Activated T-helper 1 cell treated with anti-CD3 and anti-CD28 coated beads, Interleukin-12 subunit alpha, Interleukin-12 subunit beta, Interleukin-2, Interleukin-4 antibody, amounts not matched to agents 30 ng/mL and 10 ng/mL and 1 ng/mL, durations not matched to agents 14 hours and 24 hours and 36 hours (primary cell): ENCODE data around the gene MDC1. TPM values are rescaled to one million over a fixed set of nuclear protein-coding genes. Genes with fewer than 3 reads are reported as not detected.
"Not testable (repeated sequence)": the region's sequence is repeated elsewhere in the genome, so short reads cannot be mapped to it uniquely, and the experiment has no call there.

Experiments
- DNase-seq: peaks from one replicate; pipeline ENCODE4 v3.0.0; 2021; ENCODE audit warnings: low spot score
- H3K27ac Mint-ChIP-seq: one replicate; pipeline ENCODE4 v1.8.0; 2021; ENCODE audit warnings: mild to moderate bottlenecking, mixed read lengths
- H3K27me3 Mint-ChIP-seq: one replicate; pipeline ENCODE4 v1.8.0; 2022; ENCODE audit warnings: mild to moderate bottlenecking, moderate library complexity, mixed read lengths; ENCODE audit not compliant: insufficient read depth
- H3K36me3 Mint-ChIP-seq: one replicate; pipeline ENCODE4 v1.8.0; 2021; ENCODE audit warnings: low read depth, mixed read lengths
- H3K4me1 Mint-ChIP-seq: one replicate; pipeline ENCODE4 v1.8.0; 2021; ENCODE audit warnings: low read depth, mixed read lengths
- H3K4me3 Mint-ChIP-seq: one replicate; pipeline ENCODE4 v1.8.0; 2021; ENCODE audit warnings: mild to moderate bottlenecking, moderate library complexity, mixed read lengths
- H3K9me3 Mint-ChIP-seq: one replicate; pipeline ENCODE4 v1.8.0; 2021; ENCODE audit warnings: mixed read lengths
- intact Hi-C: fragments of 100-400 bp; cut with micrococcal nuclease; formaldehyde crosslinking; loops from one replicate; pipeline ENCODE4 v1.15.1; 2024
- total RNA-seq: library from RNA; stranded (reverse); gene quantifications from 2 replicates; pipeline ENCODE4 v1.2.3, GENCODE V29; 2022

MDC1 gene
- total RNA-seq, 1 donor from 2014 or later = 93.7 TPM

DNA sequence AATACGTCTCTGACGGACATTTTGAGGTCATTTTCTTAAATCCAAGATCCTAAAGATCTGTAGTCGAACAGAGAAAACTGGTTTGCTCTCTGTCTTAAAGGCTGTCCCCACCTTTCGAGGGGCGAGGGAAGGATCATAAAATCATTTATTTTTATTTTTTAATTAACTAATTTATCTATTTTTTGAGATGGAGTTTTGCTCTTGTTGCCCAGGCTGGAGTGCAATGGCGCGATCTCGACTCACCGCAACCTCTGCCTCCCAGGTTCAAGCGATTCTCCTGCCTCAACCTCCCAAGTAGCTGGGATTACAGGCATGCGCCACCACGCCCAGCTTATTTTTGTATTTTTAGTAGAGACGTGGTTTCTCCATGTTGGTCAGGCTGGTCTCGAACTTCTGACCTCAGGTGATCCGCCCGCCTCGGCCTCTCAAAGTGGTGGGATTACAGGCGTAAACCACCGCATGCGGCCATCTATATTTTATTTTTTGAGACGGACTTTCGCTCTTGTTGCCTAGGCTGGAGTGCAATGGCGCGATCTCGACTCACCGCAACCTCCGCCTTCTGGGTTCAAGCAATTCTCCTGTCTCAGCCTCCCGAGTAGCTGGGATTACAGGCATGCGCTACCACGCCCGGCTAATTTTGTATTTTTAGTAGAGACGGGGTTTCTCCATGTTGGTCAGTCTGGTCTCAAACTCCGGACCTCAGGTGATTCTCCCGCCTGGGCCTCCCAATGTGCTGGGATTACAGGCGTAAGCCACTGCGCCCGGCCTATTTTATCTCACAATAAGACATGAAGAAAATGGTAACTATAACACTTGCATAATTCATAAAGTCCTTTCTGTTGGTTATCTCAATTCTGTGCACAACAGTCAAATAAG is 1.0 kb upstream of the MDC1 start:
- not testable (repeated sequence) for H3K9me3 Mint-ChIP-seq, DNase-seq, H3K27me3 Mint-ChIP-seq
- intact Hi-C loops = loop anchor here (1.0 to 10.0 kb wide), 13 partner anchors 24 to 934 kb away; partner anchors contain the start of genes ATAT1, BAG6, C6orf136 and DHX16
- peak overlapping the region; percentile 95 for H3K4me3 Mint-ChIP-seq
- peaks cover 50% of the 10 kb centered on the region for H3K4me1 Mint-ChIP-seq
- peaks cover 51% of the 10 kb centered on the region for H3K36me3 Mint-ChIP-seq
- peak overlapping the region; percentile 99 for H3K27ac Mint-ChIP-seq

DNA sequence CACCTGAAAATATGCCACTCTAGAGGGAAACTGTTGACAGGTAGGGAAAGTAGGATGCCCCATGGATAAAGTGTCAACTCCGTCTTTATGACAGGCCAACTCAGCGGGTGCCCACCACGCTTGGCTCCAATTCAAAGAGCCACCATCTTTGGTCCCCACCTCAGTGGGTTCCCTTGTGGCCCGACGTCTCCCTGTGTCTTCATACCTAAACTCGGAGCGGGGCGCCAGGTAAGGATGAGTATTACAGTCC is 277 bp downstream of the MDC1 start:
- peaks cover 56% of the 10 kb centered on the region for H3K4me1 Mint-ChIP-seq
- H3K4me3 Mint-ChIP-seq = peak overlapping the region; percentile 91
- intact Hi-C loops = loop anchor here (1.0 to 10.0 kb wide), 13 partner anchors 25 to 935 kb away; partner anchors contain the start of genes ATAT1, BAG6, C6orf136 and DHX16
- H3K27me3 Mint-ChIP-seq = no peaks in the 10 kb centered on the region
- peak overlapping the region; percentile 99 for H3K27ac Mint-ChIP-seq
- DNase-seq = no peak
- H3K36me3 Mint-ChIP-seq = peaks cover 50% of the 10 kb centered on the region
- H3K9me3 Mint-ChIP-seq = no peaks in the 10 kb centered on the region

DNA sequence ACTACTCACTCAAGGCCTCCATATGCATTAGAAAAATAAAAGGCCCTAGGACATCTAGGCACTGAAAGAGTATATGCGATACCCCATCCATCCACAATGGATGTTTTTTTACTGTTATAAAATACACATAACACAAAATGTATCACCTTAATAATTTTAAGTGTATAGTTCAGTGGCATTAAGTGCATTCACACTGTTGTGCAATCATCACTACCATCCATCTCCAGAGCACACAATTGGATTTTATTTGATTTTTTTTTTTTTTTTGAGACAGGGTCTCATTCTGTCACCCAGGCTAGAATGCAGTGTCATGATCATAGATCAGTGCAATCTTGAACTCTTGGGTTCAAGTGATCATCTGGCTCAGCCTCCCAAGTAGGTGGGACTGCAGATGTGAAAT is 2.8 kb downstream of the MDC1 start:
- peaks cover 63% of the 10 kb centered on the region for H3K4me1 Mint-ChIP-seq
- intact Hi-C loops = loop anchor here (10.0 kb wide), 2 partner anchors 481 to 789 kb away; no protein-coding TSS in a partner anchor
- peaks cover 56% of the 10 kb centered on the region for H3K36me3 Mint-ChIP-seq
- H3K27ac Mint-ChIP-seq = no peak overlapping the region
- no peak overlapping the region for H3K4me3 Mint-ChIP-seq
- no peak for DNase-seq
- H3K9me3 Mint-ChIP-seq = no peaks in the 10 kb centered on the region
- H3K27me3 Mint-ChIP-seq = no peaks in the 10 kb centered on the region

DNA sequence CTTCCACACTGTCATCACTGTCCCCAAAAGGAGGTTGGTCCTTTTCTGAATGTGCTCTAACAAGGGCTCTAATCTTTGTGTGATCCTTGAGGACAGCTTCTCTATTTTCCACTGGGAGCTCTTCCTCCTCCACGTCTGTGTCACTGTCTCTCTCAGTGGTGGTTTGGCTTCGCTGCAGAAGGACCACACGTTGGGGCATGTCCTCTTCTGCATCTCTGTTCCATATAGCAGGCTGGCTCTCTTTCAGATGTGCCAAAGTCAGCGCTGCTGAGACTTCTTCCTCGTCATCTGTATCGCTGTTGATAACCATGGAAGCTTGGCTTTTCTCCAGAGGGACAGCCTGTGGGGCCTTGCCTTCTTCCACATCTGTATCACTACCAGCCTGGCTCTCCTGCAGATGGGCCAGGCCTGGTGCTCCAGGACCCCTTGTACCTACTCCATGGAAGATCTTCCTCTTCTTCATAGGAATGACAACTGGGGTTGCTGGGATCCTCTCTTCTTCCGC is 4.6 kb downstream of the MDC1 start:
- Mint-ChIP-seq H3K36me3 (peaks cover 63% of the 10 kb centered on the region), H3K27ac (peak overlapping the region; percentile 59), H3K4me3 (peak overlapping the region; percentile 38), H3K27me3 (no peaks in the 10 kb centered on the region), H3K9me3 (no peaks in the 10 kb centered on the region), H3K4me1 (peaks cover 63% of the 10 kb centered on the region)
- intact Hi-C loops = loop anchor here (10.0 kb wide), 2 partner anchors 482 to 788 kb away; no protein-coding TSS in a partner anchor
- no peak for DNase-seq

DNA sequence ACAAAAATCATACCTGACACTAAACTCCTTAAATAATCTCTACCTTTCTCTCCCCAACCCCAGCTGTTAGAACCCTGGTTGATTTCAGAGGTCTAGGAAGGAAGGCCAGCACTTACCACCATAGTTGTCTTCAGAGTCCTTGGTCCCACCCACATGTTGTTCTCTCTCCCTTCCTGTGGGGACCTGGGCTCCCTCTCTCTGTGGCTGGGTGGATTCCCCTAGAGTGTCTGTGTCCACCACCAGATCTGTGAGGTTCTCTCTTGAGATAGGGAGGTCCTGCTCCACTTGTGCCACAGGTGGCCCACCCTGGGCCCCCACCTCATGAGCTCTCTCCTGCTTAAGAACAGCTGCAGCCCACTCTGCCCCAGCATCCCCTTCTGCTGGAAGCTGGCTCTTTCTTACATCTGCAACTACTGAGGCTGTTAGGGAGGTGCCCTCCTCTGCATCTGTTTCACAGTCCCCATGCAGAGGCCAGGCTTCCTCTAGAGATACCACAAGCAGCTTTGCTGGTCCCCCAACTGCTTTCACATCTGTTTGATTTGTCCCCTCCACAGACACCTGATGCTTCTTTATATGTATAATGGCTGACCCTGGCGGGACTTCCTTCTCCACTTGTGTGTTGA is 5.2 kb downstream of the MDC1 start:
- intact Hi-C loops = loop anchor here (10.0 kb wide), 2 partner anchors 483 to 787 kb away; no protein-coding TSS in a partner anchor
- peak overlapping the region; percentile 38 for H3K4me3 Mint-ChIP-seq

DNA sequence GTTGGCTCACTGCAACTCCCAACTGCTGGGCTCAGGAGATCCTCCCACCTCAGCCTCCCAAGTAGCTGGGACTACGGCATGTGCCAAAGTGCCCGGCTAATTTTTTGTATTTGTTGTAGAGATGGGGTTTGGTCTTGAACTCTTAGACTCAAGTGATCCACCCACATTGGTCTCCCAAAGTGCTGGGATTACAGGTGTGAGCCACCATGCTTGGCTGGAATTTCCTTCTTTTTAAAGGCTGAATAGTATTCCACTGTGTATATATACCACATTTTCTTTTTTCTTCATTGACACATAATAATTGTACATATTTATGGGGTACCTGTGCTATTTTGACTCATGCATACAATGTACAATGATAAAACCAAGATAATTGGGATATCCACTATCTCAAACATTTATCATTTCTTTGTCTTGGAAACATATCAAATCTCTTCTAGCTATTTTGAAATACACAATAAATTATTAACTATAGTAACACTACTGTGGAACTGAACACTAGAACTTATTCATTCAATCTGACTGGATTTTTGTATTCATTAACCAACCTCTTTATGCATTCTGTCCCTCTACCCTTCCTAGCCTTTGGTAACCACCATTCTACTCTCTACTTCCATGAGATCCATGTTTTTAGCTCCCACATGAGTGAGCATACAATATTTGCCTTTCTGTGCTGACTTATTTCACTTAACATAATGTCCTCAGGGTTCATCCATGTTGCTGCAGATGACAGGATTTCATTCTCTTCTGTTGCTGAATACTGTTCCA is 7.8 kb downstream of the MDC1 start:
- Mint-ChIP-seq H3K4me3 (no peak overlapping the region), H3K27ac (no peak overlapping the region), H3K36me3 (peaks cover 62% of the 10 kb centered on the region), H3K4me1 (peaks cover 37% of the 10 kb centered on the region), H3K27me3 (no peaks in the 10 kb centered on the region), H3K9me3 (no peaks in the 10 kb centered on the region)
- intact Hi-C loops = no loop called here
- DNase-seq = no peak

More for the DNA sequence above, 5.2 kb downstream of the MDC1 start:
- Mint-ChIP-seq H3K9me3 (no peaks in the 10 kb centered on the region), H3K27ac (peak overlapping the region; percentile 59), H3K36me3 (peaks cover 64% of the 10 kb centered on the region), H3K4me1 (peaks cover 58% of the 10 kb centered on the region), H3K27me3 (no peaks in the 10 kb centered on the region)
- no peak for DNase-seq

DNA sequence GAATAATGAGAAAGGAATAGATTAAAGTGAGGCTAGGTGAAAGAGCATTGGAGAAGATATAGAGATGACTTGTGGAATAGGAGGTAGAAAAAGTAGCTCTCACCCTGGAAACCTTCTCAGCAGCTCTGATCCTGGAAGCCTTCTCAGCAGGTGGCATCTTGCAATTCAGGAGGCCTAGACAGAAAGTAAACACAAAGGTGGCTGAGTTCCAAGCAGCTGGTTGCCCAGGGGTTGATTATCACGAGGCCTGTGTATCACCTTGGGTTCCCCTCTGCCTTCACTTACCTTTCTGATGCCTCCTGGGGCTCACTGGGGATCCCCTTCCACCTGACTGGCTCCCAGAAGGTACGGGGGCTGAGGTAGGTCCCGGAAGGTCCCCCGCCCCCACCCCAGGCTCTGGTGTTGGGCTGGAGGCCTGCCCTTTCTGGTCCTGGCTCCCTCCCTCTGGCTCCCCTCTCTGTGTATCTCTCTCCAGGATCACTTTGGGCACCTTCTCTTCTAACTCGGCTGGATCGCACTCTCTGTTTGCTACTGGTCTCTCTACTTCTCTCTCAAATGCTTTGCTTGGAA is 9.7 kb downstream of the MDC1 start:
- DNase-seq = no peak
- no peak overlapping the region for H3K4me3 Mint-ChIP-seq
- no peaks in the 10 kb centered on the region for H3K27me3 Mint-ChIP-seq
- H3K9me3 Mint-ChIP-seq = no peaks in the 10 kb centered on the region
- peaks cover 25% of the 10 kb centered on the region for H3K4me1 Mint-ChIP-seq
- intact Hi-C loops = no loop called here
- H3K27ac Mint-ChIP-seq = peak overlapping the region; percentile 52
- H3K36me3 Mint-ChIP-seq = peaks cover 63% of the 10 kb centered on the region

DNA sequence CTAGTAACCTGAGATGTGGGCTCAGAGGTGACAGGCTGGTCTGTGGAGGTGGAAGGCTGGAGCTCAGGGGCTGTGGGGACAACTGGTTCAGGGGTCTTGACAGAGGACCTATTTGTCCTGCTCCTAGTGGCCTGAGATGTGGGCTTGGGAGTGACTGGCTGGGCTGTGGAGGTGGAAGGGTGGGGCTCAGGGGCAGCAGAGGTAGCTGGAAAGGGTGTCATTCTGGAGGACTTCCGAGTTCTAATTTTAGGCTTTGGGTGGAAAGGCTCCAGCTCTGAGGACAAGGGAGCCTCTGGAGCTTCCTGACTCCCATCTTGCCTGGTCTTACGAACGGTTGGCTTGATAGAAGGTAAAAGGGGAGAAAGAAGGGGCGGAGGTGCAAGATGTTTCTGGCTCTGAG is 11.5 kb downstream of the MDC1 start:
- DNase-seq = no peak
- Mint-ChIP-seq H3K36me3 (peaks cover 52% of the 10 kb centered on the region), H3K4me3 (no peak overlapping the region), H3K4me1 (peaks cover 8% of the 10 kb centered on the region), H3K27me3 (no peaks in the 10 kb centered on the region), H3K9me3 (no peaks in the 10 kb centered on the region), H3K27ac (no peak overlapping the region)
- intact Hi-C loops = no loop called here

DNA sequence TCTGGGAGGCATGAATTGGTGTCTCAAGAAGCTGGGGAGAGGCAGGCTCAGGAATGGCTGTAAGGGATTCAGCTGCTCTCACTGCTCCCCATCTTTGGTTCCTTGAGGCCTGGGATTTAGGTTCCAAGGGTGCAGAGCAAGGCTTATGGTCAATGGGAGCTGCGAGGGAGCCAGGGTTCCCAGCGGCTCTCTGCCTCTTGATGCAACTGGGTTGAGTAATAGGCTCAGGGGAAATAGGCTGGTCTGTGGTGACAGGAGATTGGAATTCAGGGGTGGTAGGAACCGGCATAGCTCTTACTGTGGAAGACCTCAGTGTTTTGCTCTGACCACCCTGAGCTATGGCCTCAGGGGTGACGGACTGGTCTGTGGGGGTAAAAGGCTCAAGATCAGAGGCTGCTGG is 13.3 kb downstream of the MDC1 start:
- H3K4me1 Mint-ChIP-seq = peaks cover 7% of the 10 kb centered on the region
- no peak overlapping the region for H3K27ac Mint-ChIP-seq
- H3K36me3 Mint-ChIP-seq = peaks cover 49% of the 10 kb centered on the region
- no peak overlapping the region for H3K4me3 Mint-ChIP-seq
- no peaks in the 10 kb centered on the region for H3K9me3 Mint-ChIP-seq
- no peaks in the 10 kb centered on the region for H3K27me3 Mint-ChIP-seq
- no peak for DNase-seq
- intact Hi-C loops = no loop called here

DNA sequence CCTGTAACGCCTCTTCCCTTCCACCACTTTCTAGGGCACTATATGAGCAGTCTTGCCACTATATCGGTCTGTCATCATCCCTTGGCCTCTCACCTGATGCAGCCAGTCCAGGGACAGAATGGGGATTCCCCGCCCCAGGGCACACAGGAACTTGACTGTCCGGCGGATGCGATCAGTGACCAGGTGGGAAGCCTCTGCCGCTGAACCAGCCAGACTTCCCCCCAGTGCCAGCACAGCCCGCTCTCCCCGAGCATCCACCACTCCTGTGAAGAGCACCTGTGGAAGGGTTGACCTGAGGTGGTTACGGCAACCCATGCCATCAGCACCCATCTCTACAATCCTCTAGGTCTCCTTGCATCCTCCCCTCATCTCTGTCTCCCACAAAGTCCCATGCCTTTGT is 14.1 kb downstream of the MDC1 start:
- no peak for DNase-seq
- Mint-ChIP-seq H3K27ac (no peak overlapping the region), H3K27me3 (no peaks in the 10 kb centered on the region), H3K36me3 (peaks cover 46% of the 10 kb centered on the region), H3K9me3 (no peaks in the 10 kb centered on the region), H3K4me3 (no peak overlapping the region), H3K4me1 (peaks cover 5% of the 10 kb centered on the region)
- intact Hi-C loops = no loop called here

DNA sequence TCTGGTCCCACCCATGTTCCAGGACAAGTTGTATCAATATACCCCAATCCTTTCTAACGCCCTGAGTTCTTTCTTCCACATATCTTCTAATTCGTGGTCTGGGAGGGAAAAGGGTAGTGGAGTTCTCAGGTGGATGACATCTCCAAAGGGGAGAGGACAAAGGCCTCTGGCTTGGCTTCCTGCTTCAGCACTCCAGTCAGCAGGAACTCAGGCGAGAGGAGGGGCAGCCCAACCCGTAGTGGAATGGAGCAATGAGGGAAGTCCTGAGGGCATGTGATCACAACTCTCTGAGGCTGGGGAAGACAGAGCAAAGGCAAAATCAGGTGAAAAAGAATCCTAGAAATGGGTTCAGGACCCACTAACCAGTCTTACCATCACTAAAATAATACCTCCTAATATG is 16.7 kb downstream of the MDC1 start:
- no peaks in the 10 kb centered on the region for H3K9me3 Mint-ChIP-seq
- H3K27me3 Mint-ChIP-seq = no peaks in the 10 kb centered on the region
- no peak overlapping the region for H3K4me3 Mint-ChIP-seq

DNA sequence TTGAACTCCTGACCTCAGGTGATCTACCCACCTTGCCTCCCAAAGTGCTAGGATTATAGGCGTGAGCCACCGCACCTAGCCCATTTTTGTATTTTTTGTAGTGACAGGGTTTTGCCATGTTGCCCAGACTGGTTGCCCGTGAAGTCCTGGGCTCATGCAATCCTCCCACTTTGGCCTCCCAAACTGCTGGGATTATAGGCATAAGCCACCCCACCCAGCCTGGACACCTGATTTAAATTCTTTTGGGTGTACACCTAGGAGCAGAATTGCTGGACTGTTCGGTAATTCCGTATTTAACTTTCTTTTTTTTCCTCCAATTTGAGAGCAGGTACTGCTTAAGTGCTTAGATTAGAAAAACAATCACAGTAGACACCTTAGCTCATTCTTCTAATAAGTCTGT is 20.6 kb downstream of the MDC1 start:
- Mint-ChIP-seq H3K4me3 (no peak overlapping the region), H3K36me3 (peaks cover 4% of the 10 kb centered on the region), H3K4me1 (peaks cover 3% of the 10 kb centered on the region), H3K9me3 (no peaks in the 10 kb centered on the region), H3K27ac (no peak overlapping the region), H3K27me3 (peaks cover 2% of the 10 kb centered on the region)
- DNase-seq = no peak
- intact Hi-C loops = no loop called here

More for the DNA sequence above, 16.7 kb downstream of the MDC1 start:
- H3K27ac Mint-ChIP-seq = no peak overlapping the region
- peaks cover 33% of the 10 kb centered on the region for H3K36me3 Mint-ChIP-seq
- no peaks in the 10 kb centered on the region for H3K4me1 Mint-ChIP-seq
- intact Hi-C loops = no loop called here
- DNase-seq = no peak
